HG03457 (cell line): ENCODE data around the gene MDH1.

ENCODE experiments used
- ATAC-seq: cut with Tn5 transposase; IDR thresholded peaks from one replicate; pipeline ENCODE4 v1.9.1; 2021; ENCODE audit warnings: moderate number of reproducible peaks; ENCODE audit not compliant: unreplicated experiment

The MDH1 gene

DNA sequence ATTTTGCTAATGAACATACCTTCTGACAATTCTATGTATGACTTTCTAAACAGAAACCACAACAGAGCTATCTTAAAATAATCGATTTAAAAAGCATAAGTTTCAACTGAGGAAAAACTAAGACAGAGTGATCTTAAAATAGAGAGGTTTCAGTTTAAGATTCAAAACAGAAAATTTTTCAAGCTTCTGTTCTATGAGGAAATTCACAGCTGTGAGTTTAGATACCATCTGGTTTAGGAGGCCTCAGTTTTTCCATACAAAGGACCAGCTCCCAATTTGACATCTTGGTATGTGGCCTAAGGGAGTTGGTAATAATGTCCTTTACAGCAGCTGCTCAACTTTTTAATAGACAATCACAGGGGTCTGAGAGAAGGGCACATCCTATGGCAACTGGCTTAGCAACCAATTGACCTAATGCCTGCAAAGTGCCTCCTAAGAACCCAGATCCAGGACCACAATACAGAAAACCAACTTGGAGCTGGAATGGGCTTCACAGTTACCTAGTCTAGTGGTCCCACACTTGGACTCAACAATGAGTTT is 39.7 kb downstream of the MDH1 start:
- no peak for ATAC-seq

- ATAC-seq: no peak
Observed at GRCh38 chr2:63631501-63631900, 42.7 kb downstream of the MDH1 start.

DNA sequence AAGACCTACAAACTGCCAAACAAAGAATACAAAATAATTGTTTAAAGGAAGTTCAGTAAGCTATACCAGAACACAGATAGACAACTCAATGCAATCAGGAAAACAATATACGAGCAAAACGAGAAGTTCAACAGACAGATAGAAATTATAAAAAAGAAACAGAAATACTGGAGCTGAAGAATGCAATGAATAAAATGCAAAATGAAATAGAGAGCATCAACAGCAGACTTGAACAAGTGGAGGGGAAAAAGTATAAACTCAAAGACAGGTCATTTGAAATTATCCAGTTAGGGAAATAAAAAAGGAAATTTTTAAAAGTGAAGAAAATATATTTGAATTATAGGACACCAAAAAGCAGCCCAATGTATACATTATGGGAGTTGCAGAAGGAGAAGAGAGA is 43.6 kb downstream of the MDH1 start:
- no peak for ATAC-seq

DNA sequence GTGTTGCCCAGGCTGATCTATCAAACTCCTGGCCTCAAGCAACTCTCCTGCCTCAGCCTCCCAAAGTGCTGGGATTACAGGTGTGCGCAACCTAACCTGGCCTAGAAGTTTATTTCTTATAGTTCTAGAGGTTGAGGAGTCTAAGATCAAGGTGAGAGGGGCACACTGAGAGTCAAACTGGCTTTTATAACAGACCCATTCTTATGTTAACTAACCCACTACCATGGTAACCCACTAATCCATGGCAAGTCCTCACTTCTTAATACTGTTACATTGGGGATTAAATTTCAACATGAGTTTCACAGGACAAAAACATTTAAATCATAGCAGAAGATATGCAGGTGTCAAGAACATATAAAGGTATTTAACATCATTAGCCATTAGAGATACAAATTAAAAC is 50.6 kb downstream of the MDH1 start:
- no peak for ATAC-seq

- no peak for ATAC-seq
Observed at GRCh38 chr2:63642946-63643345, 54.2 kb downstream of the MDH1 start.

DNA sequence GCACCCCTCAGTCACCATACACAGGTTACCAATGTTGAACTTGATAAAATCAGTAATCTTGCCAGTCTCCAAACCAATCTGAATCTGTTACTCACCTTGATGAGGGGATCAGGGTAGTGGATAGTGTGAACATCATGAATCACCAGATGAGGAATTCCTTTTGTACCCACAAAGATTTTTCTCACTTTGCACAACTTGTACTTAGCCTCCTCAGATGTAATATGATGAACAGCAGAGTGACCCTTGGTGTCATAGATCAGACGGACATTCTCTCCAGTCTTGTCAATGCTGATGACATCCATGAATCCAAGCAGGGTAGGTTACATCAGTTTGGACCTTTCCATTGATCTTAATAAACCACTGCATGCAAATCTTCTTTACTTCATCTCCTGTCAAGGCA is 54.7 kb downstream of the MDH1 start:
- no peak for ATAC-seq

GRCh38 chr2:63648632-63649031 is 59.9 kb downstream of the MDH1 start:
- no peak for ATAC-seq

DNA sequence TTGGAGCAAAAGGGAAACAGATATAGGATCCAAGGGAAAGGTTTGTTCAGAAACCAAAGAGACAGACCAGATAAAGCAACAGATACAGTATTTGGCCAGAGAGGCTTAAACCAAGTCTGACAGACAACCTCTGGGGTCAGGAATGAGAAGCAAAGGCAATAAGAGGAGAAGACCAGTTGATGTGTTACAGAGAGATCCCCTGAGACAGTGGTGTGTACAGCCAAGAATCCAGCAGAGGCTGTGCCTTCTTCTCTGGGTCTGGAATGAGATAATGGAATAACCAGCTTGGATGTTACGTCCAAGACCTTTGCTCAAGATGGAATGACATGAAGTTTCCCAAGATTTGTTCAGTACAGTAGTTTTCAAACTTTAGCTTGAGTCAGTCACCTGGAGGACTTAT is 61.1 kb downstream of the MDH1 start:
- ATAC-seq: no peak

DNA sequence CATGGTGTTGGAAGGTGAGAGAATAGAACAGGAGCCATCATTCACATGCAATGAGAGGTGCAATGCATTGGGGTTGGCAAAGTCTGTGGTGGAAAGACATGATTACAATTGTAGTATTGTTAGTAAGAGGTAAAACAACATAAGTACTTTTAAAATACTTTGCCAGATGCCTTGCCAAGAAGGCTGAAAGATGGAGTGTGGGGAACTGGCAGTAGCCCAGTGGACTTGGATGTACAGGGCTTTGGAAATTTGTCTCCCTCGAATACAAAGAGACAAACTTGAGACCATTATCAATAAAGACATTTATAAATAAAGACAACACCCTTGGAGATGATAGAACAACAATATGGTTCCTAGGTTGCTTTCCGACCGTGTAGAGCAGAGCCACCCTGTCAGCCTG is 62.0 kb downstream of the MDH1 start:
- ATAC-seq: no peak

- no peak for ATAC-seq
Observed at GRCh38 chr2:63651356-63651755, 62.6 kb downstream of the MDH1 start.

- ATAC-seq: no peak
Observed at GRCh38 chr2:63651861-63652651, 63.3 kb downstream of the MDH1 start.

DNA sequence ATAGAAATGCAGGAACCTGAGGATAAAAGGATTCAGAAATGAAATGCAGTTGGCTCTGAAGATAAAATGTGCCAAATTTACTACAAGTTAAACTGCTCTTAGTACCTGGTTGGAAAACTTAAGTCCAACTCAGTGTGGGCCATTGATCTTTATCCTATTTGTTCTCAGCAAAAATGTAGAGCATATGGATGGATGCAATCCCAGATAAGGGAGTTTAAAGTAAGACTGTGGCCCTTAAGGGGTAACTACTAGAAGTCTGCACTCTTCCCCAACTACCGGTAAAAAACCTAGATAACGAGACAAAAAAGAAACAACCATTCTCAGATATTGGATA is 63.9 kb downstream of the MDH1 start:
- ATAC-seq: no peak

DNA sequence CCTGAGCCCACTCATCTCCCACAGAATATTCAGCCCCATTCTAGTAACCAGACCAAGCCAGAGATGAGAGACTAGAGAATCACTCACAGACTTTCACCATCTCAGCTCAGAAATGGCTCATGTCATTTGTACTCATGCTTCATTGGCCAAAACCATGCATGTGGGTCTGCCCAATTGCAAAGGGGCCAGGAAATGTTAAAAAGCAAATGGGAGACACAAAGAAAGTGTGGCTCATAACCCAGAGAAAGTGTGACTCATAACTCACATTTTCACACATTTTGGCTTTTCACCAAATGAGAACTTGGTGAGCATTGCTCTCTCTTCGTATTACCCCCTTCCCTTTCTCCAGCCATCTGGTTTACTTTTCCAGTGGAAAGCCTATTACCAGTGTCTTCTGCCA is 66.2 kb downstream of the MDH1 start:
- no peak for ATAC-seq
